GM06990 (cell line): ENCODE data around the gene RNF121.

Source experiments
- DNase-seq: peaks from one replicate; pipeline ENCODE4 v3.0.0-alpha.2; 2011; ENCODE audit not compliant: insufficient read length; ENCODE audit errors: extremely low read depth
- H3K27me3 ChIP-seq: replicated peaks from 2 replicates; pipeline ENCODE4 v1.6.0; 2011; ENCODE audit warnings: low read length; ENCODE audit not compliant: control insufficient read depth, insufficient read depth
- H3K36me3 ChIP-seq: 2 replicates; pipeline ENCODE4 v1.5.1; 2011; ENCODE audit warnings: low read length; ENCODE audit not compliant: control insufficient read depth, insufficient read depth
- H3K4me3 ChIP-seq: replicated peaks from 2 replicates; pipeline ENCODE4 v1.5.1; 2011; ENCODE audit warnings: low read depth, mild to moderate bottlenecking, control low read depth, low read length
- CTCF ChIP-seq: IDR thresholded peaks from 2 replicates; pipeline ENCODE4 v1.5.1; 2011; ENCODE audit warnings: low read length, control low read depth, mild to moderate bottlenecking, inconsistent platforms; ENCODE audit not compliant: insufficient read depth, poor library complexity, severe bottlenecking

RNF121 gene

GRCh38 chr11:72000202-72000867 lies 71.5 kb downstream of the RNF121 start:
- no peak for DNase-seq
- TF ChIP-seq CTCF, result no peak
- H3K4me3 ChIP-seq, result no peak overlapping the region
- no peaks in the 10 kb centered on the region for H3K27me3 ChIP-seq
- peaks cover 53% of the 10 kb centered on the region for H3K36me3 ChIP-seq

- H3K36me3 ChIP-seq, result peaks cover 59% of the 10 kb centered on the region
These were observed 72.4 kb downstream of the RNF121 start for GRCh38 chr11:72001285-72001684.

GRCh38 chr11:72001834-72002591 lies 73.2 kb downstream of the RNF121 start:
- Histone ChIP-seq H3K36me3 (peaks cover 65% of the 10 kb centered on the region), H3K4me3 (no peak overlapping the region), H3K27me3 (no peaks in the 10 kb centered on the region)
- no peak for TF ChIP-seq CTCF
- DNase-seq, result no peak

More at GRCh38 chr11:72001285-72001684, 72.4 kb downstream of the RNF121 start:
- TF ChIP-seq CTCF, result no peak
- Histone ChIP-seq H3K4me3 (no peak overlapping the region), H3K27me3 (no peaks in the 10 kb centered on the region)
- no peak for DNase-seq

- TF ChIP-seq CTCF, result no peak
- no peak overlapping the region for H3K4me3 ChIP-seq
- H3K36me3 ChIP-seq, result peaks cover 72% of the 10 kb centered on the region
- DNase-seq, result no peak
- H3K27me3 ChIP-seq, result no peaks in the 10 kb centered on the region
These were observed 74.3 kb downstream of the RNF121 start for GRCh38 chr11:72002841-72003775.

- Histone ChIP-seq H3K4me3 (no peak overlapping the region), H3K27me3 (no peaks in the 10 kb centered on the region), H3K36me3 (peaks cover 73% of the 10 kb centered on the region)
- DNase-seq, result no peak
- TF ChIP-seq CTCF, result no peak
These were observed 74.9 kb downstream of the RNF121 start for GRCh38 chr11:72003776-72004171.
